Measurements from ENCODE around the gene NFATC2. TPM values are rescaled to one million over a fixed set of nuclear protein-coding genes. Genes with fewer than 3 reads are reported as not detected.

The NFATC2 gene
- total RNA-seq, 1 experiment from 2014 or later = 0.61 TPM

- Histone ChIP-seq H3K18ac (ENCODE audit: insufficient read length, low read depth, low read length) (no peak overlapping the region), H2AFZ (ENCODE audit: low read length) (no peak overlapping the region), H3K9me3 (ENCODE audit: control insufficient read depth, low read depth, low read length) (no peaks in the 10 kb centered on the region), H3K27me3 (ENCODE audit: insufficient read depth, low read length) (no peaks in the 10 kb centered on the region), H4K91ac (ENCODE audit: insufficient read length, low read depth, low read length) (no peak overlapping the region), H3T11ph (ENCODE audit: low read length) (no peak overlapping the region), H2AK5ac (ENCODE audit: insufficient read length, low read length) (no peak overlapping the region), H4K5ac (ENCODE audit: insufficient read length, low read depth, low read length) (no peak overlapping the region), H3K79me1 (ENCODE audit: insufficient read depth, low read depth, low read length, poor library complexity, severe bottlenecking) (no peaks in the 10 kb centered on the region), H3K14ac (ENCODE audit: insufficient read depth, low read length) (no peak overlapping the region), H2BK12ac (ENCODE audit: insufficient read length, low read depth, low read length) (no peak overlapping the region), H4K8ac (replicated peaks; ENCODE audit: insufficient read length, low read depth, low read length) (no peak overlapping the region), H2BK20ac (ENCODE audit: low read depth, low read length, poor library complexity, severe bottlenecking) (no peak overlapping the region), H3K9ac (ENCODE audit: extremely low read depth, insufficient read length, low read length) (no peak overlapping the region), H2BK5ac (ENCODE audit: insufficient read length, low read length) (no peak overlapping the region), H3K23me2 (ENCODE audit: insufficient read length, low read depth, low read length, poor library complexity, severe bottlenecking) (no peaks in the 10 kb centered on the region), H3K4ac (ENCODE audit: low read depth, low read length) (no peak overlapping the region), H3K23ac (ENCODE audit: insufficient read length, low read depth, low read length) (no peak overlapping the region), H2BK15ac (ENCODE audit: low read depth, low read length) (no peak overlapping the region), H3K27ac (ENCODE audit: insufficient read length, low read depth, low read length) (no peak overlapping the region), H3K56ac (ENCODE audit: insufficient read length, low read depth, low read length) (no peak overlapping the region), H2BK120ac (ENCODE audit: low read depth, low read length, poor library complexity, severe bottlenecking) (no peak overlapping the region), H3K4me2 (ENCODE audit: insufficient read depth, insufficient read length, low read length) (no peak overlapping the region), H3K4me1 (ENCODE audit: insufficient read depth, low read length) (no peaks in the 10 kb centered on the region), H4K20me1 (ENCODE audit: control insufficient read depth, insufficient read depth, insufficient read length) (no peaks in the 10 kb centered on the region), H3K79me2 (ENCODE audit: insufficient read depth, low read length) (no peaks in the 10 kb centered on the region)
- DNase-seq = no peak
- TF ChIP-seq, protein P1, sequence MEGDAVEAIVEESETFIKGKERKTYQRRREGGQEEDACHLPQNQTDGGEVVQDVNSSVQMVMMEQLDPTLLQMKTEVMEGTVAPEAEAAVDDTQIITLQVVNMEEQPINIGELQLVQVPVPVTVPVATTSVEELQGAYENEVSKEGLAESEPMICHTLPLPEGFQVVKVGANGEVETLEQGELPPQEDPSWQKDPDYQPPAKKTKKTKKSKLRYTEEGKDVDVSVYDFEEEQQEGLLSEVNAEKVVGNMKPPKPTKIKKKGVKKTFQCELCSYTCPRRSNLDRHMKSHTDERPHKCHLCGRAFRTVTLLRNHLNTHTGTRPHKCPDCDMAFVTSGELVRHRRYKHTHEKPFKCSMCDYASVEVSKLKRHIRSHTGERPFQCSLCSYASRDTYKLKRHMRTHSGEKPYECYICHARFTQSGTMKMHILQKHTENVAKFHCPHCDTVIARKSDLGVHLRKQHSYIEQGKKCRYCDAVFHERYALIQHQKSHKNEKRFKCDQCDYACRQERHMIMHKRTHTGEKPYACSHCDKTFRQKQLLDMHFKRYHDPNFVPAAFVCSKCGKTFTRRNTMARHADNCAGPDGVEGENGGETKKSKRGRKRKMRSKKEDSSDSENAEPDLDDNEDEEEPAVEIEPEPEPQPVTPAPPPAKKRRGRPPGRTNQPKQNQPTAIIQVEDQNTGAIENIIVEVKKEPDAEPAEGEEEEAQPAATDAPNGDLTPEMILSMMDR (conservative IDR thresholded peaks at IDR 0.05) = no peak
- no peaks in the 10 kb centered on the region for H3K36me3 Mint-ChIP-seq (ENCODE audit: insufficient read depth in 1 of 3, low read depth in 3 of 3)
- WGBS (ENCODE audit: extremely low coverage, insufficient read length, low lambda C conversion rate) = no CpG with 5 or more reads among the region's 4 CpGs
- H3K4me1 Mint-ChIP-seq = peaks cover 0 to 2% of the 10 kb centered on the region in 2 experiments; a peak in 2 of 4 replicates
- peaks cover 2 to 3% of the 10 kb centered on the region in 2 experiments; a peak in 2 of 5 replicates for H3K9me3 Mint-ChIP-seq
- H3K27ac Mint-ChIP-seq = no peak overlapping the region
- peaks cover 32% of the 10 kb centered on the region for H3K27me3 Mint-ChIP-seq (ENCODE audit: low read depth)
- no peak overlapping the region for H3K4me3 Mint-ChIP-seq
Measured at GRCh38 chr20:51571460-51571794, 28.9 kb upstream of the NFATC2 start.
